PFSK-1 (cell line): ENCODE measurements around the gene PVALEF.

ENCODE experiments used
- FOXP2 ChIP-seq: optimal IDR thresholded peaks from 2 replicates; pipeline ENCODE3; 2011; ENCODE audit warnings: borderline replicate concordance, control low read depth, inconsistent platforms; ENCODE audit not compliant: insufficient read depth; ENCODE audit errors: extremely low read length, extremely low read depth
- POLR2AphosphoS5 ChIP-seq: IDR thresholded peaks from 2 replicates; pipeline ENCODE4 v1.6.1; 2012; ENCODE audit warnings: low read depth, mild to moderate bottlenecking, control low read depth, low read length, moderate library complexity
- SIN3A ChIP-seq: IDR thresholded peaks from 2 replicates; pipeline ENCODE4 v1.6.1; 2012; ENCODE audit warnings: mild to moderate bottlenecking, low read length, moderate library complexity, borderline replicate concordance; ENCODE audit not compliant: insufficient read depth
- TAF1 ChIP-seq: IDR thresholded peaks from 2 replicates; pipeline ENCODE4 v1.6.1; 2012; ENCODE audit warnings: low read length, control low read depth, borderline replicate concordance; ENCODE audit not compliant: insufficient read depth
- TF ChIP-seq, protein P1 (sequence below), 2 experiments: IDR thresholded peaks; 2 replicates each; pipeline versions ENCODE4 v1.6.1 to v1.8.0; 2011 to 2012; ENCODE audit warnings: low read depth in 2 of 2, low read length in 2 of 2, control low read depth in 1 of 2, inconsistent platforms in 1 of 2, mild to moderate bottlenecking in 1 of 2, moderate library complexity in 1 of 2; ENCODE audit not compliant: insufficient read depth in 1 of 2

- TF ChIP-seq TAF1 = no peak
- TF ChIP-seq, protein P1, sequence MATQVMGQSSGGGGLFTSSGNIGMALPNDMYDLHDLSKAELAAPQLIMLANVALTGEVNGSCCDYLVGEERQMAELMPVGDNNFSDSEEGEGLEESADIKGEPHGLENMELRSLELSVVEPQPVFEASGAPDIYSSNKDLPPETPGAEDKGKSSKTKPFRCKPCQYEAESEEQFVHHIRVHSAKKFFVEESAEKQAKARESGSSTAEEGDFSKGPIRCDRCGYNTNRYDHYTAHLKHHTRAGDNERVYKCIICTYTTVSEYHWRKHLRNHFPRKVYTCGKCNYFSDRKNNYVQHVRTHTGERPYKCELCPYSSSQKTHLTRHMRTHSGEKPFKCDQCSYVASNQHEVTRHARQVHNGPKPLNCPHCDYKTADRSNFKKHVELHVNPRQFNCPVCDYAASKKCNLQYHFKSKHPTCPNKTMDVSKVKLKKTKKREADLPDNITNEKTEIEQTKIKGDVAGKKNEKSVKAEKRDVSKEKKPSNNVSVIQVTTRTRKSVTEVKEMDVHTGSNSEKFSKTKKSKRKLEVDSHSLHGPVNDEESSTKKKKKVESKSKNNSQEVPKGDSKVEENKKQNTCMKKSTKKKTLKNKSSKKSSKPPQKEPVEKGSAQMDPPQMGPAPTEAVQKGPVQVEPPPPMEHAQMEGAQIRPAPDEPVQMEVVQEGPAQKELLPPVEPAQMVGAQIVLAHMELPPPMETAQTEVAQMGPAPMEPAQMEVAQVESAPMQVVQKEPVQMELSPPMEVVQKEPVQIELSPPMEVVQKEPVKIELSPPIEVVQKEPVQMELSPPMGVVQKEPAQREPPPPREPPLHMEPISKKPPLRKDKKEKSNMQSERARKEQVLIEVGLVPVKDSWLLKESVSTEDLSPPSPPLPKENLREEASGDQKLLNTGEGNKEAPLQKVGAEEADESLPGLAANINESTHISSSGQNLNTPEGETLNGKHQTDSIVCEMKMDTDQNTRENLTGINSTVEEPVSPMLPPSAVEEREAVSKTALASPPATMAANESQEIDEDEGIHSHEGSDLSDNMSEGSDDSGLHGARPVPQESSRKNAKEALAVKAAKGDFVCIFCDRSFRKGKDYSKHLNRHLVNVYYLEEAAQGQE (IDR thresholded peaks at IDR 0.05; ENCODE audit: insufficient read depth in 1 of 2, low read depth in 2 of 2, low read length in 2 of 2) = no peak
- TF ChIP-seq POLR2AphosphoS5 = no peak
- TF ChIP-seq SIN3A = no peak
- TF ChIP-seq FOXP2 = no peak
Measured at GRCh38 chr17:81182596-81182995, 17.3 kb downstream of the PVALEF start.
